Loucy (cell line): Measurements from ENCODE around the gene TIE1.

Experiments used
- CTCF ChIP-seq: fragments of 200-600 bp; sonication (generic); conservative IDR thresholded peaks from 2 replicates; pipeline ENCODE4 v1.5.1; 2014; ENCODE audit warnings: mild to moderate bottlenecking, antibody characterized with exemption, low read length
- EZH2phosphoT487 ChIP-seq: fragments of 200-600 bp; IDR thresholded peaks from 2 replicates; pipeline ENCODE4 v1.6.1; 2018; ENCODE audit warnings: antibody characterized with exemption, mild to moderate bottlenecking, moderate library complexity, borderline replicate concordance

- TF ChIP-seq EZH2phosphoT487 (no peak), CTCF (no peak)
These were observed 27.9 kb upstream of the TIE1 start for GRCh38 chr1:43272576-43273571.
